Measurements from ENCODE around the gene MAG. TPM values are rescaled to one million over a fixed set of nuclear protein-coding genes. Genes with fewer than 3 reads are reported as not detected.

The MAG gene
- total RNA-seq, 1 donor from 2014 or later = 0.04 TPM

DNA sequence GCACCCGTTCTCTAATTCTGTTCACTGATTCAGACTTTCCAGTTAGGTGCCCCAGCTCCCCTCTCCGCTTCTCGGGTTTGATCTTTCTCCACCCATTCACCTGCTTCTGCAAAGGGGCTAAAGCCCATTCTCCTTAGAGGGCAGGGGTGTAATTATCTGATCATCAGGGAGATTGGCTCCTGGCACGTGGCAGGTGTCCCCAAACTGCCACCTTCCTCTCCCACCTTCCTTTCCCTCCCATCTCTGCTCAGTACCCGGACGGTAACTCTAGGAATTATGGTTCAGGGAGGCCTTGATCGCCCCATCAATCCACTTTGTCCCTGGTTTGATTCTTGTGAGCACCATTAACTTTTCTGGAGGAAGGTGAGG, 56.0 kb downstream of the MAG start:
- DNase-seq (ENCODE audit: low read depth) = no peak
- Histone ChIP-seq H3K27me3 (ENCODE audit: control insufficient read depth, insufficient read depth, low read length) (peaks cover 15% of the 10 kb centered on the region), H3K36me3 (ENCODE audit: control insufficient read depth, insufficient read depth, low read length) (no peaks in the 10 kb centered on the region), H3K4me3 (ENCODE audit: low read depth, low read length) (no peak overlapping the region)
- TF ChIP-seq, protein P1, sequence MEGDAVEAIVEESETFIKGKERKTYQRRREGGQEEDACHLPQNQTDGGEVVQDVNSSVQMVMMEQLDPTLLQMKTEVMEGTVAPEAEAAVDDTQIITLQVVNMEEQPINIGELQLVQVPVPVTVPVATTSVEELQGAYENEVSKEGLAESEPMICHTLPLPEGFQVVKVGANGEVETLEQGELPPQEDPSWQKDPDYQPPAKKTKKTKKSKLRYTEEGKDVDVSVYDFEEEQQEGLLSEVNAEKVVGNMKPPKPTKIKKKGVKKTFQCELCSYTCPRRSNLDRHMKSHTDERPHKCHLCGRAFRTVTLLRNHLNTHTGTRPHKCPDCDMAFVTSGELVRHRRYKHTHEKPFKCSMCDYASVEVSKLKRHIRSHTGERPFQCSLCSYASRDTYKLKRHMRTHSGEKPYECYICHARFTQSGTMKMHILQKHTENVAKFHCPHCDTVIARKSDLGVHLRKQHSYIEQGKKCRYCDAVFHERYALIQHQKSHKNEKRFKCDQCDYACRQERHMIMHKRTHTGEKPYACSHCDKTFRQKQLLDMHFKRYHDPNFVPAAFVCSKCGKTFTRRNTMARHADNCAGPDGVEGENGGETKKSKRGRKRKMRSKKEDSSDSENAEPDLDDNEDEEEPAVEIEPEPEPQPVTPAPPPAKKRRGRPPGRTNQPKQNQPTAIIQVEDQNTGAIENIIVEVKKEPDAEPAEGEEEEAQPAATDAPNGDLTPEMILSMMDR (IDR thresholded peaks at IDR 0.05; ENCODE audit: insufficient read depth, low read length, poor library complexity, severe bottlenecking) = no peak

DNA sequence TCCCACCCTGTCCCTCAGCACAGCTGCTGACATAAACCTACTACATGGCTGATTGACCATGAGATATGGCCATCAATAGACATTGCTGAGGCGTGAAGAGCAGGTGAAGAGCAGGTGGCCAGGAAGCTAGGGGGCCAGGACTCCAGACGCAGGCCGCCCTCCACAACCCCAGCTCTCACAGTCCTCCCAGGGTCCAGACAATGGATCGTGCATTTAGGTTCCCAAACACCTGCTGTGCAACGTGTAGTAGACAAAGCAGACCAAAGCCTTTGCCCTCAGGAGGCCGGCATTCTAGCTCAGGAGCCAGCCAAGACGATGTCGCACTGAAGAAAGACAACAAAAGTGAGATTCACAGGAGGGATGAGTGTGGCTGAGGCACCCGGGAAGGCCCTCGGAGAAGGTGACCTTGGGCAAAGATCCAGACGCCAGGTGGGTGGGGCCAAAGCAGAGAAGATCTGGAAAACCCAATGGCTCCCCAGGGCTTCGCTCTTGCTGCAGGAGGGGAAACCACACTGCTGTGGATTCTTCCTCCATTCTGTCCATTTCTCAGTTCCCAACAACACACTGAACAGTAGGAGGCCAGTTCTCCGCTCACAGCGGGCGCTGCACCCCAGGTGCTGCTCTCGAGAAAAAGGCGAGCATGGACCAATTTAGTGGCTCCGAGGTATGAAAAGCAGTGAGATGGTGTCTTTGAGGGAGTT, 57.1 kb downstream of the MAG start:
- Histone ChIP-seq H3K27me3 (ENCODE audit: control insufficient read depth, insufficient read depth, low read length) (peaks cover 15% of the 10 kb centered on the region), H3K4me3 (ENCODE audit: low read depth, low read length) (no peak overlapping the region), H3K36me3 (ENCODE audit: control insufficient read depth, insufficient read depth, low read length) (no peaks in the 10 kb centered on the region)
- no peak for DNase-seq (ENCODE audit: low read depth)
- TF ChIP-seq, protein P1 (IDR thresholded peaks at IDR 0.05; ENCODE audit: insufficient read depth, low read length, poor library complexity, severe bottlenecking) = no peak

DNA sequence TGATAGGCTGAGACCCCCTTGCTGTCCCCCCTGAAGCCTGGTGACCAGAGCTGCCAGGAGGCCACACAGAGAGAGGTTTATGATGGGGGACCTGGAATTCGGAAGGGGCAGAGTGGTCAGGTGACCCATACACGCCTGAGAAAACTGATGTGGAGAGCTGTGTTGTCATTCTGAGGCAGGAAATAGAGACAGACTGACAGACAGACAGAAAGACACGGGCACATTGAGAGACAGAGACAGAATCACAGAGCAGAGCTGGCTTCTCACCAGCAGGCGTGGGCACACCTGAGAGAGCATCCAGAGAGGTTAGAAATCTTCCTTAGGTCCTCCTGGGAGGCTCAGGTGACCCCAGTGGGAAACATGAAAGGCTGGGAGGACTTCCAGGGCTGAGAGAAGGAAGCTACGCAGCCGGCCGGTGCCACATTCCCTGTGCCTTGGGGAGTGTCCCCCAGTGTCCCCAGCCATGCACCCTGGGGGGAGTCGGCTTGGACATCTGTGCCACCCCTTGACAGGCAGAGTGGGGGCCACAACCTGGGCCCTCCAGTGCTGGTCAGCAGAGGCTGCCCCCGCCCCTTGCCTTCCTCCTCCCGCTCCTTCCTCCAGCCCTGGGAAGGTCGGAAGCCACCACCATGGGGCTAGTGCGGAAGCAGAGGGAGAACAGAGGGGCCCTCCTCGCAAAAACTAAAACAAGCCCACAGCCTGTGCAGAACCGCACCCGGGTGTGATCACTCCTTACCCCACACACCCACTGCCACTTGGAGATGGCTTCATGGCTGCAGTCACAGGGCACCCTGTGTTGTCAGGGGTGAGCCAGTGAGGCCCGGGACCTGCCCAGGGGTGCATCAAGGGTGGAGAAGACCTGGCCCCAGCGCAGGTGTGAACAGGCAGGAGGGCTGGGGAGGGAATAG, 57.9 kb downstream of the MAG start:
- Histone ChIP-seq H3K27me3 (ENCODE audit: control insufficient read depth, insufficient read depth, low read length) (peaks cover 15% of the 10 kb centered on the region), H3K36me3 (ENCODE audit: control insufficient read depth, insufficient read depth, low read length) (no peaks in the 10 kb centered on the region), H3K4me3 (ENCODE audit: low read depth, low read length) (no peak overlapping the region)
- TF ChIP-seq, protein P1 (IDR thresholded peaks at IDR 0.05; ENCODE audit: insufficient read depth, low read length, poor library complexity, severe bottlenecking) = no peak
- DNase-seq (ENCODE audit: low read depth) = no peak

DNA sequence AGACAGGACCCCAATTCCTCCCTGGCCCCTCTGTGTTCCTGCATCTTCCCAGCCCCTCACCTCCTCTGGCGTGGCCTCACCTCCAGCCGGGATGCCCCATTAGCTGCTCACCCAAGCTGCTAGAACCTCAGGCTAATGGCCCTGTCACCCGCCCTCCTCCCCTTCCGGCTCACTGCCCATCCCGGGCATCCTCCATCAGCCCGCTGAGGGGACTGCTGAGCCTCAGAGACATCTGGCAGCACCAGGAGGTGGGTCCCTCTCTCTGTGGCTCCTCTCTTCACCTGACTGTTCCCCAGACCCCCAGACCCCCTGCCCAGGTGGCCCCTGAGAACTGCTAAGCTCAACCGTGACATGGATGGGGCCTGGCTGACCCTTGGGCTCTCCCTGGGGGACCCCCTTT, 58.6 kb downstream of the MAG start:
- Histone ChIP-seq H3K27me3 (ENCODE audit: control insufficient read depth, insufficient read depth, low read length) (peaks cover 15% of the 10 kb centered on the region), H3K36me3 (ENCODE audit: control insufficient read depth, insufficient read depth, low read length) (no peaks in the 10 kb centered on the region), H3K4me3 (ENCODE audit: low read depth, low read length) (no peak overlapping the region)
- DNase-seq (ENCODE audit: low read depth) = no peak
- TF ChIP-seq, protein P1 (IDR thresholded peaks at IDR 0.05; ENCODE audit: insufficient read depth, low read length, poor library complexity, severe bottlenecking) = no peak

DNA sequence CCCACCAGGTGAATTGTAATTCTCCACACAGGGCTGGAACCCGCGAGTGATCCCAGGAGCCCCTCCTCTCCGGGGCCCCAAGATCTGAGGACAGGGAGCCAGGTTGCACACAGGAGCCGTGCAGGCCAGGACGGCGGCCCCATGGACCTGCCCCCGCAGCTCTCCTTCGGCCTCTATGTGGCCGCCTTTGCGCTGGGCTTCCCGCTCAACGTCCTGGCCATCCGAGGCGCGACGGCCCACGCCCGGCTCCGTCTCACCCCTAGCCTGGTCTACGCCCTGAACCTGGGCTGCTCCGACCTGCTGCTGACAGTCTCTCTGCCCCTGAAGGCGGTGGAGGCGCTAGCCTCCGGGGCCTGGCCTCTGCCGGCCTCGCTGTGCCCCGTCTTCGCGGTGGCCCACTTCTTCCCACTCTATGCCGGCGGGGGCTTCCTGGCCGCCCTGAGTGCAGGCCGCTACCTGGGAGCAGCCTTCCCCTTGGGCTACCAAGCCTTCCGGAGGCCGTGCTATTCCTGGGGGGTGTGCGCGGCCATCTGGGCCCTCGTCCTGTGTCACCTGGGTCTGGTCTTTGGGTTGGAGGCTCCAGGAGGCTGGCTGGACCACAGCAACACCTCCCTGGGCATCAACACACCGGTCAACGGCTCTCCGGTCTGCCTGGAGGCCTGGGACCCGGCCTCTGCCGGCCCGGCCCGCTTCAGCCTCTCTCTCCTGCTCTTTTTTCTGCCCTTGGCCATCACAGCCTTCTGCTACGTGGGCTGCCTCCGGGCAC, 59.6 kb downstream of the MAG start:
- H3K4me3 ChIP-seq (ENCODE audit: low read depth, low read length) = no peak overlapping the region
- TF ChIP-seq, protein P1 (IDR thresholded peaks at IDR 0.05; ENCODE audit: insufficient read depth, low read length, poor library complexity, severe bottlenecking) = no peak
- DNase-seq (ENCODE audit: low read depth) = no peak
- H3K27me3 ChIP-seq (ENCODE audit: control insufficient read depth, insufficient read depth, low read length) = peaks cover 15% of the 10 kb centered on the region
- H3K36me3 ChIP-seq (ENCODE audit: control insufficient read depth, insufficient read depth, low read length) = no peaks in the 10 kb centered on the region

All from kidney epithelial cell (primary cell).